Measurements from ENCODE around the gene GMDS. TPM values are rescaled to one million over a fixed set of nuclear protein-coding genes. Genes with fewer than 3 reads are reported as not detected.

Gene GMDS
- total RNA-seq, 2 experiments from 2014 or later = 30.3 to 38.5 TPM

- Mint-ChIP-seq H3K4me3 (no peak overlapping the region), H3K27me3 (ENCODE audit: low read depth) (peaks cover 12% of the 10 kb centered on the region), H3K36me3 (ENCODE audit: low read depth) (no peaks in the 10 kb centered on the region), H3K4me1 (ENCODE audit: low read depth) (peaks cover 23% of the 10 kb centered on the region), H3K9me3 (ENCODE audit: insufficient read depth) (no peaks in the 10 kb centered on the region), H3K27ac (no peak overlapping the region)
- POLR2A ChIA-PET = no interaction called here
- ATAC-seq (no peak), DNase-seq (no peak)
- CTCF ChIA-PET = no interaction called here
These were observed 208.7 kb downstream of the GMDS start for GRCh38 chr6:2036710-2037023.

DNA sequence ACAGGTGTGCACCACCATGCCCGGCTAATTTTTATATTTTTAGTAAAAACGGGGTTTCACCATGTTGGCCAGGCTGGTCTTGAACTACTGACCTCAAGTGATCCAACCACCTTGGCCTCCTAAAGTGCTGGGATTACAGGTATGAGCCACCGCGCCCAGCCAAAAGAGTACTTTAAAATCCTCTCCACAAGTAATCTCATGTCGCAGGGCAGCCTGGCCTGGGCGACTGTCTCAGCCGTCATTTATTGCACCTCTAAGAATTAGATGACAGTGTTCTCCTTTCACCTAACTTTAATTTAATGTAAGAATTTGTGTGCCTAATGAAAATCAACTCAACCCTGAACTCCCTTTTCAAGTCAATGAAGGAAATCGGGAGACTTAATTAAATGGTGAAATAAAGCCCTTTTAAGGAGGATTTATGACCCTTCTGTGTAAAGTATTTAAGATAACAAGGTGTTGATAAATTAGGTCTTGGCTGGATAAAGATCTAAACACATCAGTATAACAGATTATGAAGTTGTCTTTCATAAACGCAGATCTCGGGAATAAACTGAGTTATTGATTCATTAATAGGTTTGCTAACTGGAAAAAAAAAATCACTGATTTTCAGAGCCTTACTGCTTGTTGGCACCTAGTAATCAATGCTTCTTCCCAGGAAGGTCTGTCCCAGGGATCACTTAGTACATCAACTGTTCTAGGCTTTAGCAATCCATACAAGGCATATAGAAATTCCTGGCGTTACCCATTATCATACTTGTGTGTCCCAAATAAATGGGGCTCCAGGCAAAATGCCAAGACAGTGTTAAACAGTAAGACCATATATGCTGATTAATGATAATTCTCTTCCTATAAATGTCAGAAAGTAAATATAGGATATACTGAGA, 209.3 kb downstream of the GMDS start:
- ChIA-PET POLR2A (no interaction called here), CTCF (no interaction called here)
- DNase-seq (no peak), ATAC-seq (no peak)
- Mint-ChIP-seq H3K4me1 (ENCODE audit: low read depth) (peaks cover 23% of the 10 kb centered on the region), H3K9me3 (ENCODE audit: insufficient read depth) (no peaks in the 10 kb centered on the region), H3K36me3 (ENCODE audit: low read depth) (no peaks in the 10 kb centered on the region), H3K4me3 (no peak overlapping the region), H3K27me3 (ENCODE audit: low read depth) (peaks cover 12% of the 10 kb centered on the region), H3K27ac (no peak overlapping the region)

- H3K9me3 Mint-ChIP-seq (ENCODE audit: insufficient read depth) = no peaks in the 10 kb centered on the region
- DNase-seq (no peak), ATAC-seq (no peak)
- peaks cover 23% of the 10 kb centered on the region for H3K4me1 Mint-ChIP-seq (ENCODE audit: low read depth)
- H3K27ac Mint-ChIP-seq = no peak overlapping the region
- ChIA-PET POLR2A (no interaction called here), CTCF (no interaction called here)
- no peaks in the 10 kb centered on the region for H3K36me3 Mint-ChIP-seq (ENCODE audit: low read depth)
- no peak overlapping the region for H3K4me3 Mint-ChIP-seq
- peaks cover 12% of the 10 kb centered on the region for H3K27me3 Mint-ChIP-seq (ENCODE audit: low read depth)
These were observed 210.4 kb downstream of the GMDS start for GRCh38 chr6:2035046-2035445.

- CTCF ChIA-PET = no interaction called here
- Mint-ChIP-seq H3K27me3 (ENCODE audit: low read depth) (peaks cover 12% of the 10 kb centered on the region), H3K9me3 (ENCODE audit: insufficient read depth) (no peaks in the 10 kb centered on the region), H3K27ac (no peak overlapping the region), H3K4me1 (ENCODE audit: low read depth) (peaks cover 23% of the 10 kb centered on the region), H3K4me3 (no peak overlapping the region), H3K36me3 (ENCODE audit: low read depth) (no peaks in the 10 kb centered on the region)
- DNase-seq (no peak), ATAC-seq (no peak)
- POLR2A ChIA-PET = interaction anchor here (0.7 kb wide), 1 partner anchor 434 kb away, joined by 3 read pairs; no protein-coding TSS in a partner anchor
These were observed 211.1 kb downstream of the GMDS start for GRCh38 chr6:2034256-2034655.

DNA sequence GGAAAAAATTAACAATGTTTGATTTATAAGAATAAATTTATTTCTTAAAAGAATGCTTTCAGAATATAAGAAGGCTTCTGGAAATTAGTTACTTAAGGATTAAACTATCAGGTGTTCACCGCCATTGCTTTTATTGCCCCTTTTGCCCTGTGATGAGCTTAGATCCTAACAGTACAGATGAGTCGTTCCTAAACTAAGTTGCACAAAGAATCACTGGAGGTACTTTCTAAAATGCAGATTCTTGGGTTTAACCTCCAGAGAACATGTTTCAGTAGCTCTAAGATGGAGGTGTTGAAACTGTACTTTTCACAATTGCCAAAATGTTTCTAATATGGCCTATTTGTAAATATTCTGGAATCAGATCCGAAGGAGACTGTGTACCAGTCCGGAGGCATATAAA, 211.9 kb downstream of the GMDS start:
- H3K27ac Mint-ChIP-seq = no peak overlapping the region
- H3K4me3 Mint-ChIP-seq = no peak overlapping the region
- ATAC-seq = no peak
- ChIA-PET POLR2A (interaction anchor here (0.7 kb wide), 1 partner anchor 433 kb away, joined by 3 read pairs; no protein-coding TSS in a partner anchor), CTCF (no interaction called here)
- no peaks in the 10 kb centered on the region for H3K36me3 Mint-ChIP-seq (ENCODE audit: low read depth)
- no peaks in the 10 kb centered on the region for H3K9me3 Mint-ChIP-seq (ENCODE audit: insufficient read depth)
- H3K27me3 Mint-ChIP-seq (ENCODE audit: low read depth) = peaks cover 10% of the 10 kb centered on the region
- peaks cover 20% of the 10 kb centered on the region for H3K4me1 Mint-ChIP-seq (ENCODE audit: low read depth)
- DNase-seq = no peak

GRCh38 chr6:2030682-2031244, 214.6 kb downstream of the GMDS start:
- POLR2A ChIA-PET = no interaction called here

GRCh38 chr6:2029952-2030351, 215.5 kb downstream of the GMDS start:
- ChIA-PET POLR2A (no interaction called here), CTCF (no interaction called here)
- Mint-ChIP-seq H3K36me3 (ENCODE audit: low read depth) (no peaks in the 10 kb centered on the region), H3K4me1 (ENCODE audit: low read depth) (peaks cover 9% of the 10 kb centered on the region), H3K4me3 (no peak overlapping the region), H3K27ac (no peak overlapping the region), H3K9me3 (ENCODE audit: insufficient read depth) (no peaks in the 10 kb centered on the region), H3K27me3 (ENCODE audit: low read depth) (no peaks in the 10 kb centered on the region)
- DNase-seq (no peak), ATAC-seq (no peak)

More at GRCh38 chr6:2030682-2031244, 214.6 kb downstream of the GMDS start:
- Mint-ChIP-seq H3K4me3 (no peak overlapping the region), H3K9me3 (ENCODE audit: insufficient read depth) (no peaks in the 10 kb centered on the region), H3K36me3 (ENCODE audit: low read depth) (no peaks in the 10 kb centered on the region), H3K27me3 (ENCODE audit: low read depth) (no peaks in the 10 kb centered on the region), H3K27ac (no peak overlapping the region), H3K4me1 (ENCODE audit: low read depth) (peaks cover 9% of the 10 kb centered on the region)
- DNase-seq (no peak), ATAC-seq (no peak)
- CTCF ChIA-PET = no interaction called here

- H3K9me3 Mint-ChIP-seq (ENCODE audit: insufficient read depth) = no peaks in the 10 kb centered on the region
- no peaks in the 10 kb centered on the region for H3K27me3 Mint-ChIP-seq (ENCODE audit: low read depth)
- ChIA-PET POLR2A (no interaction called here), CTCF (no interaction called here)
- DNase-seq (no peak), ATAC-seq (no peak)
- no peak overlapping the region for H3K4me3 Mint-ChIP-seq
- H3K4me1 Mint-ChIP-seq (ENCODE audit: low read depth) = peaks cover 9% of the 10 kb centered on the region
- H3K36me3 Mint-ChIP-seq (ENCODE audit: low read depth) = no peaks in the 10 kb centered on the region
- H3K27ac Mint-ChIP-seq = no peak overlapping the region
These were observed 216.1 kb downstream of the GMDS start for GRCh38 chr6:2029130-2029794.

- no peak for DNase-seq
- H3K27me3 Mint-ChIP-seq (ENCODE audit: low read depth) = no peaks in the 10 kb centered on the region
- no peak overlapping the region for H3K27ac Mint-ChIP-seq
- CTCF ChIA-PET = no interaction called here
- ATAC-seq = no peak
- POLR2A ChIA-PET = no interaction called here
- H3K4me1 Mint-ChIP-seq (ENCODE audit: low read depth) = peaks cover 11% of the 10 kb centered on the region
- H3K9me3 Mint-ChIP-seq (ENCODE audit: insufficient read depth) = no peaks in the 10 kb centered on the region
- H3K4me3 Mint-ChIP-seq = no peak overlapping the region
- H3K36me3 Mint-ChIP-seq (ENCODE audit: low read depth) = no peaks in the 10 kb centered on the region
These were observed 216.9 kb downstream of the GMDS start for GRCh38 chr6:2028457-2029038.

DNA sequence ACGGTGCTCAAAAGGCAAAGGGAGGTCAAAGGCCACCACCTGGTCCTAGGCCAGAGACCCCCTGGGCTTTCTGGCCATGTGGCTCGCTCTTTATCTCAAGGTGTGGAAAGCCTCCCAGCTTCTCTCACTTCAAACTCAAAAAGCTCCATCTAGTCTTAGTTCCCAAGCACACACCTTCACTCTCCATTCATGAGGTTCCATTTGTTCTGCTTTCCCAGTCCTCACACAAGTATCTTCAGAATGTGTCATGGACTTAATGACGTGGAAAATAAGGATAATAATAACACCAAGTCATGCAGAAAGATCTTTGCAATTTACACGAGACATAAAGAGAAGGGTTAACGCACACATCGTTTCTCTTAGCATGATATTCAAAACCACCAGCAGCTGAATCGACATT, 219.3 kb downstream of the GMDS start:
- POLR2A ChIA-PET = no interaction called here
- Mint-ChIP-seq H3K27me3 (ENCODE audit: low read depth) (no peaks in the 10 kb centered on the region), H3K27ac (no peak overlapping the region), H3K4me1 (ENCODE audit: low read depth) (peaks cover 13% of the 10 kb centered on the region), H3K9me3 (ENCODE audit: insufficient read depth) (no peaks in the 10 kb centered on the region), H3K4me3 (no peak overlapping the region), H3K36me3 (ENCODE audit: low read depth) (no peaks in the 10 kb centered on the region)
- CTCF ChIA-PET = no interaction called here
- no peak for ATAC-seq
- no peak for DNase-seq

DNA sequence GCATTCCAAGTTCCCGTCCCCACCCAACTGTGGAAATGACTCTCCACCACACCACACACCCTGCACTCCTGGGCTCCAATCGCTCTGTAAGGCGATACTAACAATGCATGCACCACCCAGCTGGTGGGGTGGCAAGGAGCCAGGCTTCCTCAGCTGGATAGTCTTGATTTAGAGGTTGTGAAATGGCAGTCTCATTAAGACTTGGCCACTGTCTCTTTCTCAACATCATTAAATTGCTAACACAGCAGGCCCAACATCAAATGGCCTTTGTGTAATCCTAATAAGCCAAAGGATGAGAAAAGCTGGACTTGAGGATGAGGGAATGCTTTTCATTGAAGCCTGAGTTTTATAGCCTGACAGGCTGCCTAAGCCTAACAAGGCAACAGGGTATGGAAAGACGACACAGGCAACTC, 223.7 kb downstream of the GMDS start:
- CTCF ChIA-PET = no interaction called here
- peaks cover 8% of the 10 kb centered on the region for H3K4me1 Mint-ChIP-seq (ENCODE audit: low read depth)

DNA sequence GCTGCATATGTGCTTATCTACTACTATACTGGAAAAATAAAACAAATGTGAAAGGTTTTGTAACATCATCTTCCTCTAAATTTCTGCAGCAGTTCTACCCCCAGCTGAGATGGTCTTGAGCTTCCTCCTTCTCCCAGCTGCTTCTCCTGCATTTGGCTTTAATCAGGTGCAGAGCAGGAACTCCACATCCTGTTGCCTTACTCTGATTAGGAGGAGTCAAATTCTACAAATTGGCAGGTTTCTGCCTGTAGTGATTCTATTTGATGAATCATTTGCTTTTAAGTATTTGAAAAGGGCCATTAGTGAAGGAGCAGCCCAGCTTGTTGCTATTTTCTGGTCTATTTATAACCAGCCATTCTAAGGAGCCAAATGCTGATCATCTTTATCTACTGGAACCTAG, 224.5 kb downstream of the GMDS start:
- POLR2A ChIA-PET = no interaction called here

More for the DNA sequence above, 223.7 kb downstream of the GMDS start:
- no peaks in the 10 kb centered on the region for H3K27me3 Mint-ChIP-seq (ENCODE audit: low read depth)
- peaks cover 3% of the 10 kb centered on the region for H3K36me3 Mint-ChIP-seq (ENCODE audit: low read depth)
- H3K9me3 Mint-ChIP-seq (ENCODE audit: insufficient read depth) = no peaks in the 10 kb centered on the region
- DNase-seq (no peak), ATAC-seq (no peak)
- POLR2A ChIA-PET = no interaction called here
- no peak overlapping the region for H3K4me3 Mint-ChIP-seq
- no peak overlapping the region for H3K27ac Mint-ChIP-seq

More for the DNA sequence above, 224.5 kb downstream of the GMDS start:
- CTCF ChIA-PET = no interaction called here
- no peak for ATAC-seq
- H3K4me3 Mint-ChIP-seq = no peak overlapping the region
- DNase-seq = no peak
- H3K27ac Mint-ChIP-seq = no peak overlapping the region
- H3K4me1 Mint-ChIP-seq (ENCODE audit: low read depth) = peaks cover 8% of the 10 kb centered on the region
- H3K9me3 Mint-ChIP-seq (ENCODE audit: insufficient read depth) = no peaks in the 10 kb centered on the region
- H3K36me3 Mint-ChIP-seq (ENCODE audit: low read depth) = peaks cover 3% of the 10 kb centered on the region
- H3K27me3 Mint-ChIP-seq (ENCODE audit: low read depth) = no peaks in the 10 kb centered on the region

All from activated CD8-positive, alpha-beta T cell treated with anti-CD3 and anti-CD28 coated beads, Interleukin-2, amount 10 ng/mL, durations not matched to agents 7 days and 5 days (primary cell).